ENCODE measurements around the gene MAGI2.

- TF ChIP-seq CTCF (conservative IDR thresholded peaks at IDR 0.05; ENCODE audit: low read length) (no peak), EZH2phosphoT487 (IDR thresholded peaks at IDR 0.05; ENCODE audit: borderline replicate concordance) (no peak)
These were observed 1350.0 kb downstream of the MAGI2 start for GRCh38 chr7:78103475-78103874.

All from Loucy (cell line).